ENCODE results near the gene ITGB3. TPM values are rescaled to one million over a fixed set of nuclear protein-coding genes. Genes with fewer than 3 reads are reported as not detected.

The ITGB3 gene
- total and polyA plus RNA-seq, 2 of the 4 experiments (the other 2 are of a cell fraction), result 9.8 to 17.6 TPM

GRCh38 chr17:47272491-47272890, 18.9 kb downstream of the ITGB3 start:
- H3K4me3 ChIP-seq (ENCODE audit: insufficient read depth, low read depth, low read length), result no peak overlapping the region
- H4K8ac ChIP-seq (ENCODE audit: low read depth in 2 of 2, low read length in 2 of 2), result no peak overlapping the region
- POLR2A ChIA-PET (ENCODE audit: unreplicated experiment), result no interaction called here
- H3K4me1 ChIP-seq (ENCODE audit: control insufficient read depth, insufficient read depth, low read length), result peaks cover 31% of the 10 kb centered on the region
- no peaks in the 10 kb centered on the region for H3K9me3 ChIP-seq (ENCODE audit: control insufficient read depth, insufficient read depth, low read length)
- H3K79me1 ChIP-seq (ENCODE audit: low read depth in 1 of 2, low read length in 2 of 2), result peaks cover 9 to 56% of the 10 kb centered on the region in 2 experiments
- no peak overlapping the region for H3K23ac ChIP-seq (ENCODE audit: low read depth, low read length)
- ATAC-seq (ENCODE audit: low read depth) (no peak), DNase-seq (no peak)
- H3K4ac ChIP-seq (ENCODE audit: low read depth, low read length), result no peak overlapping the region
- H4K5ac ChIP-seq (ENCODE audit: low read depth, low read length), result no peak overlapping the region
- H3K56ac ChIP-seq (ENCODE audit: extremely low read depth, insufficient read depth, low read length), result no peak overlapping the region
- no peak overlapping the region for H3K9ac ChIP-seq (ENCODE audit: low read depth, low read length)
- no peaks in the 10 kb centered on the region for H3K27me3 ChIP-seq (ENCODE audit: control insufficient read depth, insufficient read depth, low read length)
- no peak overlapping the region for H2AK9ac ChIP-seq (replicated peaks; ENCODE audit: low read depth, low read length, poor library complexity)
- H2AK5ac ChIP-seq (ENCODE audit: low read depth, low read length), result no peak overlapping the region
- H3K4me2 ChIP-seq (ENCODE audit: low read depth, low read length), result no peak overlapping the region
- no peak overlapping the region for H2BK120ac ChIP-seq (ENCODE audit: low read depth, low read length)
- H4K91ac ChIP-seq (ENCODE audit: insufficient read depth, low read depth, low read length), result no peak overlapping the region
- TF ChIP-seq MAZ (IDR thresholded peaks at IDR 0.05; ENCODE audit: borderline replicate concordance, low read depth, low read length) (no peak), FOS (IDR thresholded peaks at IDR 0.05; ENCODE audit: low read depth, low read length) (no peak), RAD21 (IDR thresholded peaks at IDR 0.05; ENCODE audit: low read length) (no peak), RFX5 (IDR thresholded peaks at IDR 0.05; ENCODE audit: low read depth, low read length) (no peak), ELK1 (IDR thresholded peaks at IDR 0.05; ENCODE audit: borderline replicate concordance, low read depth, low read length) (no peak), MXI1 (IDR thresholded peaks at IDR 0.05; ENCODE audit: borderline replicate concordance, low read depth, low read length) (no peak), NFE2L2 (IDR thresholded peaks at IDR 0.05; ENCODE audit: low read depth, low read length) (no peak), POLR2A (IDR thresholded peaks at IDR 0.05; ENCODE audit: low read depth, low read length) (no peak), SMC3 (IDR thresholded peaks at IDR 0.05; ENCODE audit: low read depth, low read length) (no peak), BHLHE40 (IDR thresholded peaks at IDR 0.05; ENCODE audit: low read depth, low read length) (no peak), CTCF (conservative IDR thresholded peaks at IDR 0.05; ENCODE audit: low read depth, low read length) (no peak), CEBPB (IDR thresholded peaks at IDR 0.05; ENCODE audit: low read depth, low read length) (no peak), USF2 (IDR thresholded peaks at IDR 0.05; ENCODE audit: low read depth, low read length) (no peak), RCOR1 (IDR thresholded peaks at IDR 0.05; ENCODE audit: insufficient replicate concordance, low read length) (no peak), CHD1 (IDR thresholded peaks at IDR 0.05; ENCODE audit: low read depth, low read length) (no peak), MAFK (IDR thresholded peaks at IDR 0.05; ENCODE audit: low read depth, low read length) (no peak)
- no peak overlapping the region for H2AFZ ChIP-seq (replicated peaks; ENCODE audit: low read length, poor library complexity)
- no peak overlapping the region for H2BK20ac ChIP-seq (ENCODE audit: low read depth, low read length)
- H3K18ac ChIP-seq (ENCODE audit: low read depth, low read length), result no peak overlapping the region
- WGBS, 2 experiments (ENCODE audit: extremely low coverage in 2 of 2, insufficient read length in 1 of 2), result no CpG with 5 or more reads among the region's 1 CpG
- peaks cover 36% of the 10 kb centered on the region for H3K9me1 ChIP-seq (ENCODE audit: insufficient read depth, low read length)
- no TSS peak for BruUV-seq (replicated peaks)
- CTCF ChIA-PET, result interaction anchor here (0.7 kb wide), 1 partner anchor 1533 kb away, joined by 6 read pairs; no protein-coding TSS in a partner anchor
- H3K14ac ChIP-seq (replicated peaks; ENCODE audit: low read depth, low read length), result no peak overlapping the region
- dilution Hi-C loops (cut with HindIII; ENCODE audit: low sequenced_read_pairs, unreplicated experiment) (no loop called here), in situ Hi-C loops (cut with MboI; ENCODE audit: low sequenced_read_pairs) (no loop called here), intact Hi-C loops (cut with micrococcal nuclease) (no loop called here)
- H2BK15ac ChIP-seq (ENCODE audit: low read depth, low read length), result no peak overlapping the region
- H3K36me3 ChIP-seq (ENCODE audit: control insufficient read depth, insufficient read depth, low read length), result no peaks in the 10 kb centered on the region
- H2BK5ac ChIP-seq (ENCODE audit: low read depth, low read length, poor library complexity, severe bottlenecking), result no peak overlapping the region
- H4K20me1 ChIP-seq (ENCODE audit: insufficient read depth, low read length), result no peaks in the 10 kb centered on the region
- H3K27ac ChIP-seq (ENCODE audit: insufficient read depth, low read length), result no peak overlapping the region
